CD14-positive monocyte (primary cell): ENCODE results near the gene TGFBRAP1. TPM values are rescaled to one million over a fixed set of nuclear protein-coding genes. Genes with fewer than 3 reads are reported as not detected.
A peak's percentile ranks its signal among the peaks of the same experiment; 100 is the strongest.

ENCODE experiments used
- DNase-seq, 3 donors: peaks; one replicate each; pipeline ENCODE4 v3.0.0-alpha.2; 2011 to 2022
- H2AFZ ChIP-seq: 2 replicates; pipeline ENCODE4 v1.6.0; 2012; ENCODE audit warnings: mild to moderate bottlenecking, low read depth, low read length, inconsistent platforms; ENCODE audit not compliant: insufficient read depth, poor library complexity, severe bottlenecking
- H3K27ac ChIP-seq, 2 donors: 1 replicate in 1 of 2; 2 replicates in 1 of 2; pipeline ENCODE4 v1.5.1; 2012 to 2013; ENCODE audit warnings: low read length in 2 of 2, control low read depth in 1 of 2, inconsistent platforms in 1 of 2, low read depth in 1 of 2, mild to moderate bottlenecking in 1 of 2
- H3K27me3 ChIP-seq, 2 donors: one replicate each; pipeline versions ENCODE4 v1.6.0 to v1.6.1; 2011 to 2013; ENCODE audit warnings: low read length in 2 of 2; ENCODE audit not compliant: control insufficient read depth in 2 of 2, insufficient read depth in 2 of 2
- H3K36me3 ChIP-seq, 2 donors: replicated peaks in 1 of 2; 1 replicate in 1 of 2; 2 replicates in 1 of 2; pipeline versions ENCODE4 v1.5.1 to v1.6.1; 2012 to 2013; ENCODE audit warnings: low read length in 2 of 2, control low read depth in 1 of 2, inconsistent platforms in 1 of 2, mild to moderate bottlenecking in 1 of 2; ENCODE audit not compliant: insufficient read depth in 2 of 2, control insufficient read depth in 1 of 2
- H3K4me1 ChIP-seq, 2 donors: 1 replicate in 1 of 2; 2 replicates in 1 of 2; pipeline versions ENCODE4 v1.5.1 to v1.6.1; 2012 to 2013; ENCODE audit warnings: low read length in 2 of 2, control low read depth in 1 of 2, inconsistent platforms in 1 of 2, mild to moderate bottlenecking in 1 of 2, moderate library complexity in 1 of 2; ENCODE audit not compliant: insufficient read depth in 2 of 2, control insufficient read depth in 1 of 2
- H3K4me2 ChIP-seq: replicated peaks from 2 replicates; pipeline ENCODE3; 2012; ENCODE audit warnings: low read length, moderate library complexity, mild to moderate bottlenecking; ENCODE audit not compliant: poor library complexity, severe bottlenecking; ENCODE audit errors: extremely low read depth
- H3K4me3 ChIP-seq, 3 experiments: fragments of 200-600 bp in 1 of 3; sonication (generic) in 1 of 3; replicated peaks in 1 of 3; 1 replicate in 2 of 3; 2 replicates in 1 of 3; pipeline ENCODE4 v1.5.1; 2011 to 2013; ENCODE audit warnings: low read length in 3 of 3, mild to moderate bottlenecking in 3 of 3, control low read depth in 2 of 3, low read depth in 2 of 3, inconsistent platforms in 1 of 3, moderate library complexity in 1 of 3
- H3K79me2 ChIP-seq: 2 replicates; pipeline ENCODE4 v1.6.0; 2012; ENCODE audit warnings: mild to moderate bottlenecking, control low read depth, inconsistent platforms, low read length, moderate library complexity; ENCODE audit not compliant: insufficient read depth
- H3K9ac ChIP-seq: 2 replicates; pipeline ENCODE4 v1.6.0; 2017; ENCODE audit warnings: low read length, mild to moderate bottlenecking; ENCODE audit not compliant: insufficient read depth, poor library complexity, severe bottlenecking
- H3K9me3 ChIP-seq, 2 donors: replicated peaks in 1 of 2; 1 replicate in 1 of 2; 2 replicates in 1 of 2; pipeline versions ENCODE4 v1.5.1 to v1.6.1; 2012 to 2013; ENCODE audit warnings: low read length in 2 of 2, control low read depth in 1 of 2; ENCODE audit not compliant: control insufficient read depth in 1 of 2, insufficient read depth in 1 of 2
- H4K20me1 ChIP-seq: 2 replicates; pipeline ENCODE4 v1.6.0; 2012; ENCODE audit warnings: mild to moderate bottlenecking, low read length, control low read depth, moderate library complexity; ENCODE audit not compliant: insufficient read depth
- H3K27ac Mint-ChIP-seq, 7 donors: one replicate each; pipeline ENCODE4 v1.8.0; 2020; ENCODE audit warnings: mild to moderate bottlenecking in 7 of 7, mixed read lengths in 7 of 7, moderate library complexity in 6 of 7, inconsistent platforms in 2 of 7
- H3K27me3 Mint-ChIP-seq, 3 donors: one replicate each; pipeline ENCODE4 v1.8.0; 2021 to 2022; ENCODE audit warnings: low read depth in 3 of 3, mild to moderate bottlenecking in 3 of 3, mixed read lengths in 3 of 3, moderate library complexity in 3 of 3, inconsistent platforms in 1 of 3
- H3K36me3 Mint-ChIP-seq, 2 donors: one replicate each; pipeline ENCODE4 v1.8.0; 2020; ENCODE audit warnings: mixed read lengths in 2 of 2, inconsistent platforms in 1 of 2, mild to moderate bottlenecking in 1 of 2
- H3K4me1 Mint-ChIP-seq: one replicate; pipeline ENCODE4 v1.8.0; 2020; ENCODE audit warnings: mild to moderate bottlenecking, mixed read lengths
- H3K4me3 Mint-ChIP-seq, 2 donors: one replicate each; pipeline ENCODE4 v1.8.0; 2020; ENCODE audit warnings: mild to moderate bottlenecking in 2 of 2, mixed read lengths in 2 of 2, moderate library complexity in 1 of 2
- H3K9me3 Mint-ChIP-seq, 7 donors: one replicate each; pipeline ENCODE4 v1.8.0; 2020 to 2022; ENCODE audit warnings: mixed read lengths in 7 of 7, mild to moderate bottlenecking in 6 of 7, moderate library complexity in 6 of 7, inconsistent platforms in 2 of 7
- WGBS: methylation state at CpG from one replicate; pipeline ENCODE4 v1.1.5; 2013; ENCODE audit warnings: missing lambda C conversion rate; ENCODE audit not compliant: insufficient coverage; 5-methylcytosine and 5-hydroxymethylcytosine counted together
- intact Hi-C, 2 donors: fragments of 100-400 bp; cut with micrococcal nuclease; formaldehyde crosslinking; loops; one replicate each; pipeline versions ENCODE4 v1.15.0 to v1.15.1; 2023
- polyA plus RNA-seq, 3 donors: library from polyadenylated mRNA; depleted of rRNA in 1 of 3; unstranded in 2 of 3; stranded (reverse) in 1 of 3; fragments of 300-500 nt in 2 of 3; fragments of >200 nt in 1 of 3; fragmentation: Illumina TruSeq in 2 of 3; gene quantifications; 1 replicate in 2 of 3; 2 replicates in 1 of 3; pipeline ENCODE4 v1.2.3, GENCODE V29; 2012 to 2021
- TF ChIP-seq, protein P1 (sequence below): fragments of 200-600 bp; IDR thresholded peaks from one replicate; pipeline ENCODE4 v1.8.0; 2022; ENCODE audit warnings: antibody characterized with exemption, mild to moderate bottlenecking

TGFBRAP1 gene
- polyA plus RNA-seq, 3 donors = 10.0 to 10.5 (median 10.2) TPM

GRCh38 chr2:105362862-105363591 lies 33.5 kb upstream of the TGFBRAP1 start:
- no peaks in the 10 kb centered on the region for H3K9me3 Mint-ChIP-seq
- no peak overlapping the region for H3K27ac ChIP-seq
- WGBS = 9% methylated on average over 10 of the region's 15 CpGs
- no peak overlapping the region for H3K27ac Mint-ChIP-seq
- H3K9ac ChIP-seq = no peak overlapping the region
- H3K4me1 ChIP-seq = no peaks in the 10 kb centered on the region
- DNase-seq = no peak
- H2AFZ ChIP-seq = no peak overlapping the region
- no peaks in the 10 kb centered on the region for H3K9me3 ChIP-seq
- intact Hi-C loops = no loop called here
- H3K4me3 Mint-ChIP-seq = no peak overlapping the region
- H3K4me3 ChIP-seq = no peak overlapping the region
- H3K27me3 Mint-ChIP-seq = peaks cover 0 to 11% (median 10%) of the 10 kb centered on the region in 3 donors
- peaks cover 18 to 27% of the 10 kb centered on the region in 2 donors for H3K36me3 Mint-ChIP-seq
- peaks cover 4 to 26% of the 10 kb centered on the region in 2 donors for H3K36me3 ChIP-seq
- TF ChIP-seq, protein P1, sequence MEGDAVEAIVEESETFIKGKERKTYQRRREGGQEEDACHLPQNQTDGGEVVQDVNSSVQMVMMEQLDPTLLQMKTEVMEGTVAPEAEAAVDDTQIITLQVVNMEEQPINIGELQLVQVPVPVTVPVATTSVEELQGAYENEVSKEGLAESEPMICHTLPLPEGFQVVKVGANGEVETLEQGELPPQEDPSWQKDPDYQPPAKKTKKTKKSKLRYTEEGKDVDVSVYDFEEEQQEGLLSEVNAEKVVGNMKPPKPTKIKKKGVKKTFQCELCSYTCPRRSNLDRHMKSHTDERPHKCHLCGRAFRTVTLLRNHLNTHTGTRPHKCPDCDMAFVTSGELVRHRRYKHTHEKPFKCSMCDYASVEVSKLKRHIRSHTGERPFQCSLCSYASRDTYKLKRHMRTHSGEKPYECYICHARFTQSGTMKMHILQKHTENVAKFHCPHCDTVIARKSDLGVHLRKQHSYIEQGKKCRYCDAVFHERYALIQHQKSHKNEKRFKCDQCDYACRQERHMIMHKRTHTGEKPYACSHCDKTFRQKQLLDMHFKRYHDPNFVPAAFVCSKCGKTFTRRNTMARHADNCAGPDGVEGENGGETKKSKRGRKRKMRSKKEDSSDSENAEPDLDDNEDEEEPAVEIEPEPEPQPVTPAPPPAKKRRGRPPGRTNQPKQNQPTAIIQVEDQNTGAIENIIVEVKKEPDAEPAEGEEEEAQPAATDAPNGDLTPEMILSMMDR = no peak
- H3K4me2 ChIP-seq = no peak overlapping the region
- no peaks in the 10 kb centered on the region for H4K20me1 ChIP-seq
- no peaks in the 10 kb centered on the region for H3K27me3 ChIP-seq
- no peaks in the 10 kb centered on the region for H3K79me2 ChIP-seq
- H3K4me1 Mint-ChIP-seq = peaks cover 2% of the 10 kb centered on the region

- Mint-ChIP-seq H3K9me3 (peaks cover 6 to 10% (median 6%) of the 10 kb centered on the region in 7 donors), H3K27me3 (peaks cover 0 to 9% (median 9%) of the 10 kb centered on the region in 3 donors), H3K27ac (peak overlapping the region in 3 of 7 donors; percentile 2 to 51 (median 2)), H3K36me3 (peaks cover 32 to 45% of the 10 kb centered on the region in 2 donors), H3K4me3 (no peak overlapping the region), H3K4me1 (peaks cover 2% of the 10 kb centered on the region)
- Histone ChIP-seq H3K27me3 (no peaks in the 10 kb centered on the region), H2AFZ (no peak overlapping the region), H3K4me3 (no peak overlapping the region), H3K79me2 (no peaks in the 10 kb centered on the region), H3K9ac (no peak overlapping the region), H3K4me1 (no peaks in the 10 kb centered on the region), H3K36me3 (peaks cover 20 to 44% of the 10 kb centered on the region in 2 donors), H3K9me3 (peaks cover 0 to 4% of the 10 kb centered on the region in 2 donors), H3K4me2 (no peak overlapping the region), H4K20me1 (no peaks in the 10 kb centered on the region), H3K27ac (no peak overlapping the region)
- WGBS = 46% methylated on average over 11 of the region's 11 CpGs
- TF ChIP-seq, protein P1 = no peak
- no peak for DNase-seq
- intact Hi-C loops = no loop called here
These were observed 31.8 kb upstream of the TGFBRAP1 start for GRCh38 chr2:105361102-105361889.
